Adrenal gland (tissue), 5 donors: ENCODE results near the gene SLC6A8.

Source experiments
- CTCF ChIP-seq, 6 experiments: fragments of 450-650 bp in 4 of 6; fragments of 200-600 bp in 2 of 6; sonication (generic) in 1 of 6; IDR thresholded peaks; 1 replicate in 5 of 6; 2 replicates in 1 of 6; pipeline versions ENCODE4 v1.5.1 to v1.8.0; 2016 to 2021; ENCODE audit warnings: antibody characterized with exemption in 6 of 6, mild to moderate bottlenecking in 2 of 6, moderate library complexity in 1 of 6
- POLR2A ChIP-seq, 2 donors: fragments of 450-650 bp; IDR thresholded peaks; one replicate each; pipeline ENCODE4 v1.6.1; 2017; ENCODE audit warnings: antibody characterized with exemption in 2 of 2, mild to moderate bottlenecking in 2 of 2, moderate library complexity in 1 of 2
- donor health status: DM: no; HTN: no; CAD: no.

- no peak for TF ChIP-seq CTCF (IDR thresholded peaks at IDR 0.05)
- no peak for TF ChIP-seq POLR2A (IDR thresholded peaks at IDR 0.05)
These were observed 5.0 kb downstream of the SLC6A8 start for GRCh38 chrX:153692611-153693156.
